Right kidney (tissue), 9 donors: ENCODE measurements around the gene SERPIND1.
"Not testable (repeated sequence)": the region's sequence is repeated elsewhere in the genome, so short reads cannot be mapped to it uniquely, and the experiment has no call there.

ENCODE experiments used
- DNase-seq: peaks from one replicate; pipeline ENCODE4 v3.0.0-alpha.2; 2016
- long read RNA-seq, 8 donors: transcript quantifications; one replicate each; lab custom pipeline, GENCODE V29; 2026

Gene SERPIND1
- long read RNA-seq, donor 1, partial matches to known transcripts, result 0 of 1 reads
- long read RNA-seq, donor 1, other reads (novel, unspliced or antisense), result 0 of 1 reads
- long read RNA-seq, donor 2, partial matches to known transcripts, result 0 of 2 reads
- long read RNA-seq, donor 2, other reads (novel, unspliced or antisense), result 0 of 2 reads
- long read RNA-seq, donor 3, partial matches to known transcripts, result 0 of 1 reads
- long read RNA-seq, donor 3, other reads (novel, unspliced or antisense), result 0 of 1 reads
- long read RNA-seq, donor 4, partial matches to known transcripts, result 0 of 1 reads
- long read RNA-seq, donor 4, other reads (novel, unspliced or antisense), result 0 of 1 reads
- long read RNA-seq, donor 5, partial matches to known transcripts, result 0 of 2 reads
- long read RNA-seq, donor 5, other reads (novel, unspliced or antisense), result 0 of 2 reads
- long read RNA-seq, donor 6, result 0 reads
- long read RNA-seq, donor 7, partial matches to known transcripts, result 0 of 1 reads
- long read RNA-seq, donor 7, other reads (novel, unspliced or antisense), result 0 of 1 reads
- long read RNA-seq, donor 8, partial matches to known transcripts, result 35 of 37 reads
- long read RNA-seq, donor 8, other reads (novel, unspliced or antisense), result 0 of 37 reads

GRCh38 chr22:20773793-20774212, at the start of gene SERPIND1:
TSS of gene SERPIND1 (plus strand) at chr22:20774113. CDS start at chr22:20779313, 5,200 bp downstream.
- DNase-seq, result no peak

- DNase-seq, result no peak
These were observed 49.0 kb upstream of the SERPIND1 start for GRCh38 chr22:20724676-20725454.

GRCh38 chr22:20725987-20726558, 47.8 kb upstream of the SERPIND1 start:
- no peak for DNase-seq

GRCh38 chr22:20727118-20728015, 46.5 kb upstream of the SERPIND1 start:
- DNase-seq, result no peak

- no peak for DNase-seq
These were observed 45.3 kb upstream of the SERPIND1 start for GRCh38 chr22:20728523-20729190.

GRCh38 chr22:20729194-20729593, 44.7 kb upstream of the SERPIND1 start:
- DNase-seq, result no peak

GRCh38 chr22:20732431-20732830, 41.5 kb upstream of the SERPIND1 start:
- not testable (repeated sequence) for DNase-seq

- not testable (repeated sequence) for DNase-seq
These were observed 38.4 kb upstream of the SERPIND1 start for GRCh38 chr22:20735356-20736162.

GRCh38 chr22:20736891-20737290, 37.0 kb upstream of the SERPIND1 start:
- not testable (repeated sequence) for DNase-seq

GRCh38 chr22:20738394-20739089, 35.4 kb upstream of the SERPIND1 start:
- DNase-seq, result no peak

- DNase-seq, result no peak
These were observed 33.5 kb upstream of the SERPIND1 start for GRCh38 chr22:20740222-20740951.

- no peak for DNase-seq
These were observed 32.8 kb upstream of the SERPIND1 start for GRCh38 chr22:20741008-20741633.

GRCh38 chr22:20741634-20742581, 32.0 kb upstream of the SERPIND1 start:
- no peak for DNase-seq

GRCh38 chr22:20742764-20743163, 31.1 kb upstream of the SERPIND1 start:
- DNase-seq, result no peak

- DNase-seq, result no peak
These were observed 29.5 kb upstream of the SERPIND1 start for GRCh38 chr22:20744456-20744855.

- DNase-seq, result no peak
These were observed 28.8 kb upstream of the SERPIND1 start for GRCh38 chr22:20745119-20745518.
